ENCODE measurements around the gene SLU7.

DNA sequence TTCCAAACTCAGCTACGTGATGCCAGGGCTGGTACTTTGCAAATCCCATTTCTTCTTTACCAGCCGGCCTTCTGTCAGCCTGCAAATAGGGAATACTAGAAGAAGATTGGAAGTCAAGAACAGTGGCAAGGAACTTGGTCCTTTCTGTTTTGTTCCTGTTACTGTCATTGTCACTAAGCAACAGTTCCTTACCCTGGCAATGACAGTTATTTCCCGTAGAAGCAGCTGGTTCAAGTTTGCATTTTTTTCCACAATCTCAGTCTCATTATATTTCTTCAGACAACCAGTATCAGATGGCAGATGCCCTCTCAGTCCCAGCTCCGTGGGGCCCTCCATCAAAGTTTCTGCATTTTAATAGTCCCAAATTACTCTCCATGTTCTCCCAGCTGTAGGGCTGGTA lies 39.4 kb downstream of the SLU7 start:
- TF ChIP-seq, protein P1, sequence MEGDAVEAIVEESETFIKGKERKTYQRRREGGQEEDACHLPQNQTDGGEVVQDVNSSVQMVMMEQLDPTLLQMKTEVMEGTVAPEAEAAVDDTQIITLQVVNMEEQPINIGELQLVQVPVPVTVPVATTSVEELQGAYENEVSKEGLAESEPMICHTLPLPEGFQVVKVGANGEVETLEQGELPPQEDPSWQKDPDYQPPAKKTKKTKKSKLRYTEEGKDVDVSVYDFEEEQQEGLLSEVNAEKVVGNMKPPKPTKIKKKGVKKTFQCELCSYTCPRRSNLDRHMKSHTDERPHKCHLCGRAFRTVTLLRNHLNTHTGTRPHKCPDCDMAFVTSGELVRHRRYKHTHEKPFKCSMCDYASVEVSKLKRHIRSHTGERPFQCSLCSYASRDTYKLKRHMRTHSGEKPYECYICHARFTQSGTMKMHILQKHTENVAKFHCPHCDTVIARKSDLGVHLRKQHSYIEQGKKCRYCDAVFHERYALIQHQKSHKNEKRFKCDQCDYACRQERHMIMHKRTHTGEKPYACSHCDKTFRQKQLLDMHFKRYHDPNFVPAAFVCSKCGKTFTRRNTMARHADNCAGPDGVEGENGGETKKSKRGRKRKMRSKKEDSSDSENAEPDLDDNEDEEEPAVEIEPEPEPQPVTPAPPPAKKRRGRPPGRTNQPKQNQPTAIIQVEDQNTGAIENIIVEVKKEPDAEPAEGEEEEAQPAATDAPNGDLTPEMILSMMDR (IDR thresholded peaks at IDR 0.05), result no peak
- no peak for TF ChIP-seq POLR2A (IDR thresholded peaks at IDR 0.05)

All from body of pancreas (tissue), 4 donors.